SK-N-SH (cell line): Measurements from ENCODE around the gene ELMO1. TPM values are rescaled to one million over a fixed set of nuclear protein-coding genes. Genes with fewer than 3 reads are reported as not detected.

ENCODE experiments used
- CTCF ChIA-PET: fragments of 300-600, 350-600 bp; formaldehyde crosslinking; extraction: SDS; loops from one replicate; lab custom pipeline; 2021; lab: Yijun Ruan, JAX
- POLR2A ChIA-PET: fragments of 350-600 bp; sonication (Branson Sonifier 250); formaldehyde crosslinking; extraction: SDS; loops from one replicate; lab custom pipeline; 2020; ENCODE audit warnings: antibody characterized with exemption, inconsistent platforms; lab: Yijun Ruan, JAX
- DNase-seq: peaks from one replicate; pipeline ENCODE4 v3.0.0; 2012
- H2AFZ ChIP-seq: fragments of 200-600 bp; sonication (generic); 2 replicates; pipeline ENCODE4 v1.8.1; 2016; ENCODE audit warnings: antibody characterized with exemption, mild to moderate bottlenecking, low read depth
- H3F3A ChIP-seq: fragments of 200-600 bp; sonication (generic); replicated peaks from 2 replicates; pipeline ENCODE3; 2016; ENCODE audit warnings: antibody characterized with exemption, mild to moderate bottlenecking; ENCODE audit not compliant: insufficient read depth
- H3K27ac ChIP-seq, 2 experiments: fragments of 200-500 bp in 1 of 2; fragments of 200-600 bp in 1 of 2; sonication (Bioruptor generic) in 1 of 2; sonication (generic), shearing (Covaris generic) in 1 of 2; 2 replicates each; pipeline versions ENCODE4 v1.5.1 to v1.6.1; 2014 to 2016; ENCODE audit warnings: low read depth in 2 of 2, inconsistent platforms in 1 of 2, low read length in 1 of 2, mild to moderate bottlenecking in 1 of 2, mixed read lengths in 1 of 2
- H3K27me3 ChIP-seq: fragments of 200-600 bp; sonication (generic), shearing (Covaris generic); 2 replicates; pipeline ENCODE4 v1.6.1; 2016; ENCODE audit warnings: mixed run types; ENCODE audit not compliant: insufficient read depth
- H3K36me3 ChIP-seq, 2 experiments: fragments of 200-500 bp in 1 of 2; fragments of 200-600 bp in 1 of 2; sonication (Bioruptor generic) in 1 of 2; sonication (generic) in 1 of 2; replicated peaks in 1 of 2; 2 replicates each; pipeline versions ENCODE3 to v1.5.1; 2014 to 2016; ENCODE audit warnings: low read length in 1 of 2, mild to moderate bottlenecking in 1 of 2; ENCODE audit not compliant: insufficient read depth in 2 of 2, control insufficient read depth in 1 of 2
- H3K4me1 ChIP-seq, 2 experiments: fragments of 200-500 bp in 1 of 2; fragments of 200-600 bp in 1 of 2; sonication (Bioruptor generic) in 1 of 2; sonication (generic), shearing (Covaris generic) in 1 of 2; 2 replicates each; pipeline versions ENCODE4 v1.5.1 to v1.6.1; 2014 to 2016; ENCODE audit warnings: low read depth in 1 of 2, low read length in 1 of 2, mixed run types in 1 of 2; ENCODE audit not compliant: insufficient read depth in 2 of 2, control insufficient read depth in 1 of 2
- H3K4me2 ChIP-seq: fragments of 200-600 bp; sonication (generic), shearing (Covaris generic); 2 replicates; pipeline ENCODE4 v1.6.1; 2017; ENCODE audit warnings: mixed run types
- H3K4me3 ChIP-seq, 2 experiments: fragments of 200-500 bp in 1 of 2; fragments of 200-600 bp in 1 of 2; sonication (Bioruptor generic) in 1 of 2; sonication (generic), shearing (Covaris generic) in 1 of 2; 2 replicates each; pipeline versions ENCODE4 v1.5.1 to v1.8.1; 2014 to 2016; ENCODE audit warnings: low read depth in 2 of 2, inconsistent platforms in 1 of 2, low read length in 1 of 2, mild to moderate bottlenecking in 1 of 2, mixed read lengths in 1 of 2, moderate library complexity in 1 of 2
- H3K79me2 ChIP-seq: fragments of 200-600 bp; sonication (generic); 2 replicates; pipeline ENCODE4 v1.8.1; 2017; ENCODE audit warnings: mild to moderate bottlenecking; ENCODE audit not compliant: insufficient read depth
- H3K9ac ChIP-seq: fragments of 200-600 bp; sonication (generic); 2 replicates; pipeline ENCODE4 v1.6.1; 2017; ENCODE audit warnings: mixed run types
- H3K9me2 ChIP-seq: fragments of 200-600 bp; sonication (generic); 2 replicates; pipeline ENCODE4 v1.6.1; 2017; ENCODE audit warnings: mixed run types
- H3K9me3 ChIP-seq: fragments of 200-600 bp; sonication (generic); 2 replicates; pipeline ENCODE4 v1.6.1; 2017; ENCODE audit warnings: mixed run types, mild to moderate bottlenecking, moderate library complexity
- H4K20me1 ChIP-seq: fragments of 200-600 bp; sonication (generic); 2 replicates; pipeline ENCODE4 v1.6.1; 2017; ENCODE audit warnings: mild to moderate bottlenecking, mixed run types; ENCODE audit not compliant: insufficient read depth
- ELF1 ChIP-seq: IDR thresholded peaks from 2 replicates; pipeline ENCODE4 v1.4.0; 2012
- EP300 ChIP-seq, 2 experiments: IDR thresholded peaks; 2 replicates each; pipeline versions ENCODE4 v1.4.0 to v1.6.1; 2012; ENCODE audit warnings: borderline replicate concordance in 1 of 2, low read depth in 1 of 2, low read length in 1 of 2
- EZH2phosphoT487 ChIP-seq: fragments of 200-600 bp; sonication (generic); IDR thresholded peaks from 2 replicates; pipeline ENCODE4 v1.6.1; 2017; ENCODE audit warnings: low read depth, mixed run types, mild to moderate bottlenecking, antibody characterized with exemption, moderate library complexity, borderline replicate concordance
- FOSL2 ChIP-seq: IDR thresholded peaks from 2 replicates; pipeline ENCODE4 v1.4.0; 2012; ENCODE audit warnings: low read depth, mild to moderate bottlenecking, moderate library complexity, borderline replicate concordance
- GABPA ChIP-seq: IDR thresholded peaks from 2 replicates; pipeline ENCODE4 v1.4.0; 2012; ENCODE audit warnings: low read depth, mild to moderate bottlenecking
- MAX ChIP-seq: IDR thresholded peaks from 2 replicates; pipeline ENCODE4 v1.4.0; 2012; ENCODE audit warnings: low read depth
- NRF1 ChIP-seq: IDR thresholded peaks from 2 replicates; pipeline ENCODE4 v1.6.1; 2012; ENCODE audit warnings: low read depth, mild to moderate bottlenecking, low read length
- PBX3 ChIP-seq: IDR thresholded peaks from 2 replicates; pipeline ENCODE4; 2012
- RAD21 ChIP-seq: IDR thresholded peaks from 2 replicates; pipeline ENCODE4 v1.6.1; 2012; ENCODE audit warnings: mild to moderate bottlenecking, low read length
- REST ChIP-seq: IDR thresholded peaks from 2 replicates; pipeline ENCODE4 v1.6.1; 2012; ENCODE audit warnings: mild to moderate bottlenecking, low read depth, low read length, moderate library complexity
- RFX5 ChIP-seq: IDR thresholded peaks from 2 replicates; pipeline ENCODE4 v1.6.1; 2012; ENCODE audit warnings: mild to moderate bottlenecking, improper control_type of control experiment, low read length
- USF1 ChIP-seq: IDR thresholded peaks from 2 replicates; pipeline ENCODE4 v1.4.0; 2012; ENCODE audit warnings: low read depth, borderline replicate concordance
- USF2 ChIP-seq: fragments of 150-350 bp; IDR thresholded peaks from 2 replicates; pipeline ENCODE4 v1.6.1; 2017; ENCODE audit warnings: antibody characterized with exemption, low read length, low read depth, borderline replicate concordance
- WGBS: methylation state at CpG from one replicate; pipeline ENCODE4 v1.1.6; 2017; ENCODE audit warnings: low lambda C conversion rate; 5-methylcytosine and 5-hydroxymethylcytosine counted together
- polyA plus RNA-seq, 3 experiments: library from polyadenylated mRNA; depleted of rRNA; stranded (reverse); fragments of >200 nt; gene quantifications; 2 replicates each; pipeline ENCODE4 v1.2.3, GENCODE V29; 2012

ELMO1 gene
- polyA plus RNA-seq, 1 of the 3 experiments (the other 2 are of a cell fraction): 0.64 TPM

- Histone ChIP-seq H3K9ac (no peak overlapping the region), H3K9me2 (no peaks in the 10 kb centered on the region), H3K36me3 (no peaks in the 10 kb centered on the region), H3K9me3 (no peaks in the 10 kb centered on the region), H3K4me2 (no peak overlapping the region), H3K4me3 (no peak overlapping the region; a peak in 1 of 4 replicates), H2AFZ (no peak overlapping the region), H3K27ac (no peak overlapping the region), H3K79me2 (no peaks in the 10 kb centered on the region), H3F3A (no peaks in the 10 kb centered on the region)
- ChIA-PET POLR2A (no interaction called here), CTCF (interaction anchor here (0.8 to 1.0 kb wide), 2 partner anchors 25 to 31 kb away, joined by 3 read pairs; no protein-coding TSS in a partner anchor)
- no peak for DNase-seq
- 35% methylated on average over 1 of the region's 1 CpG for WGBS
- TF ChIP-seq RFX5 (no peak), USF1 (no peak), NRF1 (no peak), RAD21 (no peak), USF2 (no peak), PBX3 (no peak), FOSL2 (no peak), MAX (no peak), EP300 (IDR thresholded peaks at IDR 0.05; ENCODE audit: borderline replicate concordance in 1 of 2, low read depth in 1 of 2, low read length in 1 of 2) (no peak), ELF1 (no peak), EZH2phosphoT487 (no peak), GABPA (no peak), REST (no peak)
- TF ChIP-seq, all 33 proteins: peak for 0
- Histone ChIP-seq H3K4me1 (peaks cover 0 to 2% of the 10 kb centered on the region in 2 experiments; a peak in 2 of 4 replicates), H4K20me1 (no peaks in the 10 kb centered on the region), H3K27me3 (no peaks in the 10 kb centered on the region)
Observed at GRCh38 chr7:37410305-37411229, 38.1 kb downstream of the ELMO1 start.
